NCI-H2196 treated with DMSO at 0.1 percent for 48 hours (cell line): Measurements from ENCODE around the gene PPM1B.
"Not testable (repeated sequence)": the region's sequence is repeated elsewhere in the genome, so short reads cannot be mapped to it uniquely, and the experiment has no call there.

Experiments used
- DNase-seq: peaks from one replicate; lab custom pipeline; 2025; ENCODE audit not compliant: unreplicated experiment; lab: John Stamatoyannopoulos, UW

The PPM1B gene

DNA sequence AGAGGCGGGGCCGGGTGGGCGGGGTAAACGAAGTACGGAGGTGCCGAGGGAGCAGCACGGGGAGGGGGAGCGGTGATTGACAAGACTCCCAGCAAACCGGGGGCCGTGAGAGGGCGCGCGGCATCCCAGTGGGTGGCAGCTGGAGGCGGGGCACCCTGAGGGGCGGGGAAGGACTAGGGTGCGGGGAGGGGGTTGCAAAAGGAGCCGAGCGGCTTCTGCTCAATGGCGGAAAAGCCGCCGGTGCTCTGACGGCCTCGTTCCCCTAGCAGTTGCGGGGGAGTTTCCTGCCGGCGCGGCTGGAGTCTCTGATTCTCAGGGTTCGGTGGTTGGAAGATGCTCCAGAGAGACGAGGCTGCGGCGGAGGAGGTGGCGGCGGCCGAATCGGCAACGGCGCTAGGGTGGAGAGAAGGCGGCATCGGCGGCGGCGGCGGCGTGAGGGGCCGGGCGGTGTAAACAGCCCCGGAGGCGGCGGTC, at the start of gene PPM1B:
Gene PPM1B (plus strand): TSS at position 195 of the 474 bp plus-strand sequence. CDS start 32,325 bp downstream, outside the sequence.
- DNase-seq: no peak

DNA sequence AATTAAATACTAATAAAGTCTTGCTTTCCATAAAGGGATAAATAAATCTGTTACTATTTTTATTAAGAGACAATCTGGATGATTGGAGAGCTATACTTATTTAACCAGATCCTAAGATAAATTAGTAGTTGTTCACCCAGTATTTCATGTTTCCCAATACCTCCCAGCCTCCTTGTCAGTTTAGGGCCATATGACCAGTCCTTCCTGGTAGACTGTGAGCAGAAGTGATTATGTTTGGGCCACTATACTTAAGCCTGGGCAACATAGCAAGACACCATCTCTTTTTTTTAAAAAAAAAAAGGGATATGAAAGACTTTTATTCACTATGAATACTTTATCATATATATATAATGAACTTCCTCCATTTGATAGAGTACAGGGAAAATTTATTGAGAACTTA, 48.8 kb upstream of the PPM1B start:
- DNase-seq: no peak

DNA sequence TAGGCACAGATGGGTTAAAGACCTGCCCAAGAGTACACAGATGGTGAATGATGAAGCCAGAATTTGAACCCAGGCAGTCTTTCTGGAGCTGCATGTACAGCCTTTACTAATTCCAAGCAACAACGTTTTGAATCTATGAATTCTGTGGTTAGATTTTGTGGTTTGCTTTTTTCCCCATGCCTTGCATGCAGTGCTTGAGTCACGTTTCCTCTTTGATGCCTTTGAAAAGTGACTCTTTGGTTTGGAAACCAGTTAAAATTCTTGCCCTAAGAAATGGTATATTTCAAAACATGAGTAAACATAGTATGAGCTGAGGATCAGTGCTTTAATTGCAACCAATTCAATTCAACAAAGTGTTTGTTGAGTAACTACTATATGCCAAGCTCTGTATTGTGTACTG, 48.2 kb upstream of the PPM1B start:
- DNase-seq: no peak

DNA sequence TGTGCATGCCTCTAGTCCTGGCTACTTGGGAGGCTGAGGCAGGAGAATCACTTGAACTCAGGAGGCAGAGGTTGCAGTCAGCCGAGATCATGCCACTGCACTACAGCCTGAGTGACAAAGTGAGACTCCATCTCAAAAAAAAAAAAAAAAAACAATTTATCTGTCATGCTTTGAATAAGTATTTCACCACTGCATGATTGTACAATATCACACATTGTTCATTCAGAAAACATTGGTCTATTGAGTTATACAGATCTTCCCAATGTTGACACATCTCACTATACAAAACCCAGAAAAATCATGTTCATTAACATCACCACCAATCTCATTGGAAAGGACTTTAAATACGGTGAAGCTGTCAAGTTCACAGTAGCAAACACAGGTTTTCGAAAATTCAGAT, 46.8 kb upstream of the PPM1B start:
- no peak for DNase-seq

DNA sequence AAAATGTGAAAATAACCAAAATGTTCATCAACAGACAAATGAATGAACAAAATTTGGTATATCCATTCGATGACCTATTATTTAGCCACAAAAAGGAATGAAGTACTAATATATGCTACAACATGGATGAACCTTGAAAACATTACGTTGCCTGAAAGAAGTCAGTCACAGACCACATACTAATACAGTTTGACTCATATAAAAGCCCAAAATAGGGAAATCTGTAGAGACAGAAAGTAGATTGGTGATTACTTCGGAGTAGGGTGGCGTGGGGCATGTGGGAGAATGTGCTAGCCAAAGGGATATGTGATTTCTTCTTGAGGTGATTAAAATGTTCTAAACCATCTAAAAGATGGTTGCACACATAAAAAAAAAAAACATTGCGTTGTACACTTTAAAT, 44.2 kb upstream of the PPM1B start:
- no peak for DNase-seq

DNA sequence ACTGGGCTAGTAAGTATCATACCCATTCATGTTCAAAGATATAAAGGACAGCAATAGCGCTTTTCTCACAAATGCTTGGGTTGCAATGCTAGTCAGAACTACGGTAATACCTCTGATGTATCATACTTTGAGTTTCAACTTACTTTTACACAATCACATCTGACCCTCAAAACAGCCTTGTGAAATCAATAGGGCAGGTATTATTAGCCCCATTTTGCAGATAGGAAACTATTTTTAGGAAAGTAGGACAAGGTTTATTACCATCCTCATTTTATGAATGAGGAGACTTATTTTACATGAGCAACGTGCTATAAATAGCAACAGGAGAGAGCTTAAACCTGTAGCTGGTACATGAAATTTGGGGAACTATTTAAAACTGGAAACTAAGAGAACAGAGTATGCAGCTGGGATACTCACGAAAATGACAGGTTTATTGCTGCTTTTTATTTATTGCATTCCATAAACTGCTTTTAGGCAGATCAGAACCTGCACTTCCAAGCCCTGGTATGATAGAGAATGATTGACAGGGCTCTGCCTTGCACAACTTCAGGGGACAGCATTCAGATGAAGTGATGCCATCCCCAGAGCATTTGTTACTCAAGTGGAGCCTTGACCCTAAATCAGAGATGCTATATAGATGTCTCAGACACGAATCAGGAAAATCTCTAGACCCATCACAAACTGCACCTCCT, 42.4 kb upstream of the PPM1B start:
- DNase-seq: no peak

DNA sequence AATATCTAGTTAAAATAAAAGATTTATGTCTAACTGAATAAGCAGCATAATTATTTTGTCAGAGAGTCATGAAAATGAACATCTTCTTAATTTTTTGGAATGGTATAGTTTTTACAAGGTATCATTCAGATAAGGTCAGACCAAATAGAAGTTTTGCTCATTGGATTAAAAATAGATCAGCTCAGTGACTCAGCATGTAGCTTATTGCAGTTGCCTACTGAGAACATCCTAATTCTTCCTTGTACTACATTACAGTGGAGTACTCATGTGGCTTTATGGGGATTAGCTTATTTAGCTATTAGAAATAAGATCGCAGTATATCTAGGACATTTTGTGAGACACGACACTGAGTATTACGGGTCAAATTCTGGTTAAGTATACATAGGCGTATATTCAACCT, 38.2 kb upstream of the PPM1B start:
- DNase-seq: no peak

DNA sequence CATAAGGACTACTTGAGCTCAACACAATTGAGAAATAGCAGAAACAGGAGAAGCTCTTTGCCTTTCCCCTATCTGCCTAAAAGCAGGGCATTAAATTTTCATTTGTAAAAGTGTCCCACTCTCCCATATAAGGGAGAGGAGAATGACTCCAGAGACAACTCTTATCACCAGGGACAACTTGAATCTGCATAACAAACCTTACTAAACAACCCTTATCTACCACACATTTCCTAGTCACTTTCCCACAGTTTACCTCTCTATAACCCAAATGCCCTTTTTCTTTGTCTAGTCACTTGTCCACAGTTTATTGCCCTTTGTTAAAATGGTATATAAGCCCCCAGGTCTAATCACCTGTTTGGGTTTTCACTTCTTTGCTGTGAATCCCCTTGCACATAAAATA, 37.5 kb upstream of the PPM1B start:
- DNase-seq: no peak

DNA sequence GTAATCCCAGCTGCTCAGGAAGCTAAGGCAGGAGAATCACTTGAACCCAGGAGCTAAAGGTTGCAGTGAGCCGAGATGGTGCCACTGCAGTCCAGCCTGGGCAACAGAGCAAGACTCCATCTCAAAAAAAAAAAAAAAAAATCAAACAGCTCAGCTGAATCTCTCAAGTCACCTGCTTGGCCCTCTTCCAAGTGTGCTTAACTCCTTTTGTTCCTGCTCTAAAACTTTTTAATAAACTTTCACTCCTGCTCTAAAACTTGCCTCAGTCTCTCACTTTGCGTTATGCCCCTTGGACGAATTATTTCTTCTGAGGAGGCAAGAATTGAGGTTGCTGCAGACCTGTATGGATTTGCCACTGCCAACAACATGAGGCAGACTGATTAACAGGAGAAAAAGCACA, 35.1 kb upstream of the PPM1B start:
- not testable (repeated sequence) for DNase-seq

DNA sequence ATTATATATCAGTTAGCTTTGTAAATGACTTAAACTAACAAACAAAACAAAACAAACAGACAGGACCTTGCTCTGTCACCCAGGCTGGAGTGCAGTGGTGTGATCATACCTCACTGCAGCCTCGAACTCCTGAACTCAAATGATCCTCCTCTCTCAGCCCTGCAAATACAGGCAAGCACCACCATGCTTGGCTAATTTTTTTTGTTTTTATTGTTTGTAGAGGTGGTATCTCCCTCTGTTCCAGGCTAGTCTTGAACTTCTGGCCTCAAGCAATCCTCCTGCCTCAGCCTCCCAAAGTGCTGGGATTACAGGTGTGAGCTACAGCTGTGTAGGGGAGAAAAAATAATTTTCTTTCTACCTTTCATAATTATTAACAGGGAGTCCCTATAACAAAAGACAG, 33.8 kb upstream of the PPM1B start:
- DNase-seq: no peak

DNA sequence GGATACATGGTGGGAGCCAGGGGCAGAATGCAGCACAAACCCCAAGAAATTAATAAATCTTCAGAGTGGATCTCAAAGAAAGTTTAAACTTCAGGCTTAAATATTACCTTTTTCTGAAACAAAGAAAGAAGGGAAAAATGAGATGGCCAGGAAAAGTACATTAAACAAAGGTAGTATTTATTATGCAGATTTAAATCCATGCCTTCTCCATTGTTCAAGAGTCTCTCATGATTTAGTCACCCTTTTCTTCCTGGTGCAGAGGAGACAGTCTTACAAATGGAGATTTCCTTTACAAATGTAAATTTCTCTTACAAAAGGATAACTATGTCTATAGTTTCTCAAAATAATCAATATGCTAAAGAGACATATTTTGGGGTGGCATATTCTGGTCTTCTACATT, 33.4 kb upstream of the PPM1B start:
- DNase-seq: no peak

DNA sequence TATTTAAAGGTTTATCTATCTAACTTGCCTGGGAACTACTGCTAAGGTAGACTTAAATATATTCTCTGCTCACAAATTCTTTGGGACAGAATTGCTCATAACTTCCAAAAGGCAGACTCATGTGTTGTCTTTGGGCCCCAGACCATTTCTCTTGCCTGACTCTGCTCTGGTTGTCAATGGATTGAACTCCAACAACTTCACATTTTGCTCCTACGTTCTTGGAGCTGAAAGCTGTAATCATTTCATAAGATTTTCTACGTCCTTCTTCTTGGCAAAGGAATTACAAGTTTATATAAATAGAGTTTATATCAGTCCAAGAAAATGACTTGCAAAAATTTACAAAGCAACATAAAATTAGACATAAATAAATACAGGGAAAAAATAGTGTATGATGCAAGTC, 32.9 kb upstream of the PPM1B start:
- DNase-seq: no peak

DNA sequence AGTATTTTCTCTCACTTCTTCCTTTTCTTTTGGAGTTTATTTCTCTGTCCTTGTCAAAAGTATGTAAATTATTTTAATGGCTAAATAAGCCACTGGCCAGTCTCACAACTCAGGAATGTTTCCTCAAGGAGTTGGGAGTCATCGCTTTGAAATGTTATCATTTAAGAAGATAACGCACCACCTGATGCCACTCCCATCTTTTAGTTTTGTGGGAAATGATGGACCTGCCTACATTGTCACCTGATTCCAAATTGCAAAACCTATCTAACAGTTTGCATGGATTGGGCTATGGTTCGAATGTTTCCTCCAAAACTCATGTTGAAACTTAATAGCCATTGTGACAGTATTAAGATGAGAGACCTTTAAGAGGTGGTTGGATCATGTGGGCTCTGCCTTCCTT, 32.4 kb upstream of the PPM1B start:
- DNase-seq: no peak

DNA sequence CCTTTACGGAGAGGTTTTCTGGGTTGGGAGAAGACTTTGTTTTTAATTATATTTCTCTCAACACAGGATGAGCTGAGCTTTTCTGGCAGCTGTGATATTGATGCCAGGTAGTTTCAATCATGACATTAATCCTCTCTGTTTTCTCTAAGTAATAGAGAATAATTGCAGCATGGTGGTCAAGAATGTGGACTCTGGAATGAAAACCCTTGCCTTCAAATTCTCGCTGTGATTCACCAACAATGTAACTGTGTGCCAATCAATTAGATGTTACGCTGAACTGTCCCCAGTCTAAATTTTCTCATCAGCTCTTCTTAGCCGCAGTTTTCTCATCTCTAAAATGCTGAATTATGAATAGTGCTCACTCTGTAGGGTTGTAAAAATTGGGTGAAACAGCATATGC, 31.6 kb upstream of the PPM1B start:
- no peak for DNase-seq

DNA sequence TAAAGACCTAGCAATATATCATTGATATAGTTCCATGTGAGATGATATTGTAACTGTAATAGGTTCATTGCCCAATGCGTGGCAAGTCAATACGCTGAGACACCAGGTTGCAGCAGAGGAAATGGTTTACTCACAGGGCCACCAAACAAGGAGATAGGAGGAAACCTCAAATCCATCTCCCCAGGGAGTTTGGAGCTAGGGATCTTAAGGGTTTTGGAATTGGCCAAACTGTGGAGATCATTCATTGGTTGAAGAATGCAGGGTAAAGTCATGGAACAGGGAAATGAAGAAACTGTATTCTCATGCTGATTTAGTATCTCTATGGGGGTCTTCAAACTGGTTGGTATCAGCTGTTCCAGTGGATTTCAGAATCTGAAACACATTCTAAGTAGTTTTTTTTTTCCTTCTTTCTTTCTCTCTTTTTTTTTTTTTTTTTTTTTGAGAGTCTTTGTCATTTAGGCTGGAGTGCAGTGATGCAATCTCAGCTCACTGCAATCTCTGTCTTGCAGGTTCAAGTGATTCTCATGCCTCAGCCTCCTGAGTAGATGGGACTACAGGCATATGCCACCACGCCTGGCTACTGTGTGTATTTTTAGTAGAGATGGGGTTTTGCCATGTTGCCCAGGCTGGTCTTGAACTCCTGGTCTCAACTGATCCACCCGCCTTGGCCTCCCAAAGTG, 30.7 kb upstream of the PPM1B start:
- no peak for DNase-seq

DNA sequence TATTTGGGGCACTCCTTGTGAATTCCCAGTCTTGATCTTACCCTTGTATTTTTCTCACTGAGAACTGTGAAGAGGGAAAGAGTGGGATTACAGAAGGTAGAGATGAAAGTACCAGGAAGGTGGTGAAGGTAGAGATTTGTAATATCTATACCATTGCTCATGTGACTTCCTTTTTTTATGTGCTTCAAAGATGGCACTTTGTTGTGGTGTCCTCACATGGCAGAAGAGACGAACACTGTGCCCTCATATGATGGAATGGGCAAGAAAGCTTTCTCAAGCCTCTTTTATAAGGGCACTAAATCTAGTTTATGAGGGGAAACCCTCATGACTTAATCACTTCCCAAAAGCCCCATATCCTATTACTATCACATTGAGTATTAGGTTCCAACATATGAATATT, 28.9 kb upstream of the PPM1B start:
- DNase-seq: no peak

DNA sequence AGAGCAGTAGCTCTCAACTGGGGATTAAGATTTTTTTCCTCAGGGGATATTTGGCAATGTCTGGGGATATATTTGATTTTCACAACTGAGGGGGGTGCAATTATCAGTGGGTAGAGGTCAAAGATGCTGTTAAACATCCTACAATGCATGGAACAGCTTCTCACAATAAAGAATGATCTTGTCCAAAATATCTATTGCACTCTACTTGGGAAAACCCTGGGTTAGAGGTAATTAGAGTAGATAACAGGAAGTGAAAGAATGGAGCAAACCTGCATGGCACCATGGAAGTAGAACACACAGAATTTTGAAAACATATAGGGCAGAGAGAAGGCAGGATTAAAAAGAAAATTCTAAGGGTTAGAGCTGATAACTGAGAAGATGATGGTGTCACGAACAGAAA, 26.4 kb upstream of the PPM1B start:
- DNase-seq: no peak

DNA sequence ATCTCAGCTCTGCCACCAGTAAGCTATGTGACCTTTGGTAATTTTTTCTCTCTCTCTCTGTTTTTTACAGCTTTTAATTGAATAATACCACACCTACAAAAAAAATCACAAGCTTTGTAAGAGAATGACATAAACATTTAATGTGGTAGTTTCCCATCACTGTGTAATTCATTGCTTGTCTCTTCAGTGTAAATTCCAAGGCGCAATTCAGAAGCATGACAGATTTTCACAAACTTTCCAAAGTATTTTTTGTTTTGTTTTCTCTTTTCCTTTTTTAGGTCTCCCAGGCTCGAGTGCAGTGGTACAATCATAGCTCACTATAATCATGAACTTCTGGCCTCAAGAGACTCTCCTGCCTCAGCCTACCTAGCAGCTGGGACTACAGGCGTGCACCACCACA, 25.0 kb upstream of the PPM1B start:
- DNase-seq: no peak

DNA sequence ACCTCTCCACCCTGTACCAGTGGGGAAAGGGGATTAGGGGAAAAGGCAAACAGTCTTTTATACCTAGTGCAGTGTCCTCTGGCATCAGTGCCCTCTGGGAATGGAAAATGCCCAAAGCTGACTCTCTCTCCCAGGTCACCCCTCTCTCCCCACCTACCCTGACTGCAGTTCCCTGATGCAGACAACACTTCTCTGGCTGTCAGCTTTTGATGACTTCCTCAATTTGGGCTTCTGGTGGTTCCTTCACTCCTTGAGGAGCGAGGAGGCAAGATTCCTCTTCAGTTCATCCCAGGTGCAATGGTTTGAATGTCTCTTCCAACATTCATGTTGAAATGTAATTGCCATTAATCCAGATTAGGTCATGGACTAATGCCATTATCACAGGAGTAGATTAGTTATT, 19.7 kb upstream of the PPM1B start:
- DNase-seq: no peak

DNA sequence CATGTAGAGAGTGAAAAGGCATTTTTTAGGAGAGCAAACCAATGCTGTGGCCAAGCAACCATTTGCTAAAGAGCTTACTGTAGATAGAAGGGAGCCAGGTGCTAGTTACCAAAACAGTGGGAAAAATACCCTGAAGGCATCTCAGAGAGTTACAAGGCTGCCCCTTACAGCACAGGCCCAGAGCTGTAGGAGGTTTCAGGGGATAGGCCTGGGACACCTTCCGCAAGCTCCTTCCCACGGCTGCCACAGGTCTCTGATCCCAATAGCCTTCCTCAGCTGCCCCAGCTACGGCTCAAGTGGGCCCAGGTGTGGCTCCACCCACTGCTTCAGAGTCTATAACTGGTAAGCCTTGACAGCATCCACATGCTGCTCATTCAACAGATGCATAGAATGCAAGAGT, 18.2 kb upstream of the PPM1B start:
- DNase-seq: no peak

DNA sequence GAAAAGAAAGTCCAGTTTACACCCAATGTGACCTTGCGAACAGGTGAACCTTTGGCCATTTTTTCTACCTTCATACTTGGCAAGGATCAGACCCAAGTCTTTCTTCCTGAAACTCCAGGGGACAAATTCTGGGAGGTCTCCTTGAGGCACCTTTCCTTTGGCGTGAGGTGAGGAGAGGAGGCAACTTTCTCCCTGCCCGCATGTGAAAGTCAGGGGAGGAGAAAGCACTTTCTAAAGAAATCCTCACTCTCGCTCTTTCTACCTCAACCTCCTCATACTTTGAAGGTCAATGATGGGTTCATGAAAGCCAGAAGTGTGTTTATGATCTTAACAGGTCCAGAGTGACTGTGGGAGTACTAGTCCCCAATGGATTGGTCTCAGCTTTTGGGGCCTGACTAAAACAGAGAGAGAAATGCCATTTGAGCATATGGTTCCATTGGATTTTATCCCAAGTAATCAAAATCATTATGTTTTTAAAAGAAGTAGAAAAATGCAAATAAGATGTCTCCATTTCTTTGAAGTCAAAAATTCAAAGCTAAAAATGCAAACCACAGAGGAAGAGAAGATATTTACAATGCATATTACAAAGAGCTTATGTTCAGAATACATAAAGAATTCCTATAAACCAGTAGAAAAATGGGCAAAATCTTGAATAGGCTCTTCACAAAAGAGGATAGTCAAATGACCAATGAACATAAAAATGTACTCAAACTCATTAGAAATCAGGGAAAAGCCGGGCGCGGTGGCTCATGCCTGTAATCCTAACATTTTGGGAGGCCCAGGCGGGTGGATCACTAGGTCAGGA, 15.6 kb upstream of the PPM1B start:
- DNase-seq: no peak
